D341Med (cell line): Measurements from ENCODE around the gene RHOD.

Experiments used
- DNase-seq: peaks from one replicate; pipeline ENCODE4 v3.0.0; 2012; ENCODE audit warnings: low spot score

Gene RHOD

GRCh38 chr11:67032830-67033551 is 23.7 kb upstream of the RHOD start:
- DNase-seq = no peak

- DNase-seq = no peak
These were observed 22.9 kb upstream of the RHOD start for GRCh38 chr11:67033661-67034166.

GRCh38 chr11:67034350-67034749 is 22.3 kb upstream of the RHOD start:
- DNase-seq = no peak

- DNase-seq = no peak
These were observed 16.5 kb upstream of the RHOD start for GRCh38 chr11:67040147-67040546.

GRCh38 chr11:67041602-67042001 is 15.0 kb upstream of the RHOD start:
- no peak for DNase-seq

- DNase-seq = no peak
These were observed 12.9 kb upstream of the RHOD start for GRCh38 chr11:67043572-67044349.

GRCh38 chr11:67044496-67044895 is 12.2 kb upstream of the RHOD start:
- DNase-seq = no peak

- DNase-seq = no peak
These were observed 11.3 kb upstream of the RHOD start for GRCh38 chr11:67045314-67045713.

- no peak for DNase-seq
These were observed 8.0 kb upstream of the RHOD start for GRCh38 chr11:67048515-67049130.

- DNase-seq = no peak
These were observed 6.5 kb upstream of the RHOD start for GRCh38 chr11:67050139-67050538.

- no peak for DNase-seq
These were observed 5.3 kb upstream of the RHOD start for GRCh38 chr11:67051180-67051893.

- DNase-seq = no peak
These were observed 4.6 kb upstream of the RHOD start for GRCh38 chr11:67051945-67052488.

- no peak for DNase-seq
These were observed 3.8 kb upstream of the RHOD start for GRCh38 chr11:67052891-67053290.

GRCh38 chr11:67053896-67054329 is 2.7 kb upstream of the RHOD start:
- peak; percentile 86 for DNase-seq

GRCh38 chr11:67054346-67054835 is 2.3 kb upstream of the RHOD start:
- DNase-seq = no peak

- DNase-seq = peak; percentile 79
These were observed 1.7 kb upstream of the RHOD start for GRCh38 chr11:67054836-67055523.

- DNase-seq = no peak
These were observed 835 bp upstream of the RHOD start for GRCh38 chr11:67055812-67056211.

GRCh38 chr11:67057205-67057672 is 592 bp downstream of the RHOD start:
- no peak for DNase-seq

- DNase-seq = no peak
These were observed 1.9 kb downstream of the RHOD start for GRCh38 chr11:67058506-67058905.

GRCh38 chr11:67059671-67060070 is 3.0 kb downstream of the RHOD start:
- DNase-seq = no peak

GRCh38 chr11:67060111-67060522 is 3.5 kb downstream of the RHOD start:
- no peak for DNase-seq
